IMR-90 (cell line): ENCODE data around the gene CHMP1A. TPM values are rescaled to one million over a fixed set of nuclear protein-coding genes. Genes with fewer than 3 reads are reported as not detected.

Experiments
- ATAC-seq: fragments of 200-7000 bp; cut with Tn5 transposase; 2 replicates; pipeline ENCODE4 v1.9.1; 2020; ENCODE audit warnings: low read depth, mild to moderate bottlenecking, moderate library complexity
- BruUV-seq: library from RNA; stranded (reverse); fragments of 400-500 nt; replicated peaks from 2 replicates; lab custom pipeline; 2021; lab: Mats Ljungman, UMichigan
- CTCF ChIA-PET: fragments of 300-600 bp; formaldehyde crosslinking; extraction: SDS; loops from one replicate; lab custom pipeline; 2021; ENCODE audit warnings: antibody characterized with exemption; lab: Yijun Ruan, JAX
- POLR2A ChIA-PET: fragments of 300-600 bp; sonication (Branson Sonifier 250); formaldehyde crosslinking; loops from one replicate; lab custom pipeline; 2022; ENCODE audit warnings: antibody characterized with exemption; ENCODE audit not compliant: unreplicated experiment; lab: Charles Lee
- DNase-seq: peaks from one replicate; pipeline ENCODE4 v3.0.0; 2013
- H2AFZ ChIP-seq: replicated peaks from 2 replicates; pipeline ENCODE3; 2013; ENCODE audit warnings: low read length, mild to moderate bottlenecking; ENCODE audit not compliant: poor library complexity
- H2AK5ac ChIP-seq: 2 replicates; pipeline ENCODE4 v1.6.1; 2013; ENCODE audit warnings: low read depth, low read length, inconsistent platforms
- H2AK9ac ChIP-seq: replicated peaks from 2 replicates; pipeline ENCODE3; 2013; ENCODE audit warnings: mild to moderate bottlenecking, low read depth, low read length, moderate library complexity; ENCODE audit not compliant: poor library complexity
- H2BK120ac ChIP-seq: 2 replicates; pipeline ENCODE4 v1.6.1; 2013; ENCODE audit warnings: low read depth, low read length, inconsistent platforms
- H2BK15ac ChIP-seq: 3 replicates; pipeline ENCODE4 v1.6.1; 2013; ENCODE audit warnings: low read depth, low read length, inconsistent platforms
- H2BK20ac ChIP-seq: 2 replicates; pipeline ENCODE4 v1.6.1; 2013; ENCODE audit warnings: low read depth, mild to moderate bottlenecking, inconsistent platforms, low read length, moderate library complexity
- H2BK5ac ChIP-seq: 2 replicates; pipeline ENCODE4 v1.6.1; 2013; ENCODE audit warnings: mild to moderate bottlenecking, low read depth, low read length, inconsistent platforms; ENCODE audit not compliant: poor library complexity, severe bottlenecking
- H3K14ac ChIP-seq: replicated peaks from 2 replicates; pipeline ENCODE4 v1.6.1; 2013; ENCODE audit warnings: low read depth, low read length, inconsistent platforms
- H3K18ac ChIP-seq: 2 replicates; pipeline ENCODE4 v1.6.1; 2013; ENCODE audit warnings: low read depth, low read length, control low read depth
- H3K23ac ChIP-seq: 2 replicates; pipeline ENCODE4 v1.6.1; 2013; ENCODE audit warnings: low read depth, low read length, inconsistent platforms
- H3K27ac ChIP-seq: 2 replicates; pipeline ENCODE4 v1.5.1; 2013; ENCODE audit warnings: mild to moderate bottlenecking, control low read depth, low read length; ENCODE audit not compliant: insufficient read depth
- H3K27me3 ChIP-seq: 2 replicates; pipeline ENCODE4 v1.6.1; 2013; ENCODE audit warnings: low read length; ENCODE audit not compliant: control insufficient read depth, insufficient read depth
- H3K36me3 ChIP-seq: 2 replicates; pipeline ENCODE4 v1.6.1; 2013; ENCODE audit warnings: low read length, mixed read lengths; ENCODE audit not compliant: control insufficient read depth, insufficient read depth
- H3K4ac ChIP-seq: 2 replicates; pipeline ENCODE4 v1.6.1; 2013; ENCODE audit warnings: low read depth, low read length, inconsistent platforms
- H3K4me1 ChIP-seq: 2 replicates; pipeline ENCODE4 v1.6.1; 2013; ENCODE audit warnings: low read length, mixed read lengths; ENCODE audit not compliant: control insufficient read depth, insufficient read depth
- H3K4me2 ChIP-seq: 2 replicates; pipeline ENCODE4 v1.6.1; 2013; ENCODE audit warnings: low read depth, mild to moderate bottlenecking, control low read depth, low read length, moderate library complexity
- H3K4me3 ChIP-seq: 2 replicates; pipeline ENCODE4 v1.5.1; 2013; ENCODE audit warnings: low read depth, mild to moderate bottlenecking, control low read depth, low read length, moderate library complexity; ENCODE audit not compliant: insufficient read depth
- H3K56ac ChIP-seq: 2 replicates; pipeline ENCODE4 v1.6.1; 2013; ENCODE audit warnings: low read length, inconsistent platforms; ENCODE audit not compliant: insufficient read depth; ENCODE audit errors: extremely low read depth
- H3K79me1 ChIP-seq, 2 experiments: 2 replicates each; pipeline ENCODE4 v1.6.1; 2013; ENCODE audit warnings: low read length in 2 of 2, inconsistent platforms in 1 of 2, low read depth in 1 of 2
- H3K9ac ChIP-seq: 2 replicates; pipeline ENCODE4 v1.6.1; 2013; ENCODE audit warnings: low read depth, low read length, control low read depth
- H3K9me1 ChIP-seq: 2 replicates; pipeline ENCODE4 v1.6.1; 2013; ENCODE audit warnings: low read length, inconsistent platforms; ENCODE audit not compliant: insufficient read depth
- H3K9me3 ChIP-seq: 2 replicates; pipeline ENCODE4 v1.6.1; 2013; ENCODE audit warnings: low read length; ENCODE audit not compliant: control insufficient read depth, insufficient read depth
- H4K20me1 ChIP-seq: 2 replicates; pipeline ENCODE4 v1.6.1; 2013; ENCODE audit warnings: low read length, inconsistent platforms; ENCODE audit not compliant: insufficient read depth
- H4K5ac ChIP-seq: 2 replicates; pipeline ENCODE4 v1.6.1; 2013; ENCODE audit warnings: mild to moderate bottlenecking, low read depth, low read length, control low read depth
- H4K8ac ChIP-seq, 2 experiments: 2 replicates each; pipeline ENCODE4 v1.6.1; 2013; ENCODE audit warnings: low read depth in 2 of 2, low read length in 2 of 2, control low read depth in 1 of 2, inconsistent platforms in 1 of 2
- H4K91ac ChIP-seq: 2 replicates; pipeline ENCODE4 v1.6.1; 2013; ENCODE audit warnings: low read depth, low read length, inconsistent platforms; ENCODE audit not compliant: insufficient read depth
- BHLHE40 ChIP-seq: fragments of 150-350 bp; IDR thresholded peaks from 2 replicates; pipeline ENCODE4 v1.6.1; 2016; ENCODE audit warnings: mild to moderate bottlenecking, low read depth, low read length
- CEBPB ChIP-seq: IDR thresholded peaks from 2 replicates; pipeline ENCODE4 v1.6.1; 2012; ENCODE audit warnings: low read depth, low read length, improper control_type of control experiment
- CHD1 ChIP-seq: IDR thresholded peaks from 2 replicates; pipeline ENCODE4 v1.6.1; 2012; ENCODE audit warnings: low read depth, low read length, improper control_type of control experiment
- CTCF ChIP-seq: conservative IDR thresholded peaks from 2 replicates; pipeline ENCODE4 v1.5.1; 2012; ENCODE audit warnings: mild to moderate bottlenecking, low read depth, low read length, improper control_type of control experiment
- FOS ChIP-seq: fragments of 150-350 bp; IDR thresholded peaks from 2 replicates; pipeline ENCODE4 v1.6.1; 2016; ENCODE audit warnings: low read depth, low read length
- MAFK ChIP-seq: IDR thresholded peaks from 2 replicates; pipeline ENCODE4 v1.6.1; 2012; ENCODE audit warnings: low read depth, low read length, improper control_type of control experiment
- MAZ ChIP-seq: IDR thresholded peaks from 2 replicates; pipeline ENCODE4 v1.6.1; 2012; ENCODE audit warnings: low read depth, mild to moderate bottlenecking, low read length, improper control_type of control experiment, moderate library complexity, borderline replicate concordance
- MXI1 ChIP-seq: IDR thresholded peaks from 2 replicates; pipeline ENCODE4 v1.6.1; 2012; ENCODE audit warnings: low read depth, mild to moderate bottlenecking, low read length, moderate library complexity, borderline replicate concordance
- NFE2L2 ChIP-seq: fragments of 150-350 bp; IDR thresholded peaks from 2 replicates; pipeline ENCODE4 v1.6.1; 2016; ENCODE audit warnings: low read depth, mild to moderate bottlenecking, low read length
- POLR2A ChIP-seq: IDR thresholded peaks from 2 replicates; pipeline ENCODE4 v1.6.1; 2012; ENCODE audit warnings: mild to moderate bottlenecking, low read depth, low read length
- RAD21 ChIP-seq: IDR thresholded peaks from 2 replicates; pipeline ENCODE4 v1.6.1; 2012; ENCODE audit warnings: low read length, improper control_type of control experiment
- RCOR1 ChIP-seq: IDR thresholded peaks from 2 replicates; pipeline ENCODE4 v1.6.1; 2012; ENCODE audit warnings: mild to moderate bottlenecking, low read length, improper control_type of control experiment; ENCODE audit not compliant: insufficient replicate concordance
- RFX5 ChIP-seq: IDR thresholded peaks from 2 replicates; pipeline ENCODE4 v1.8.0; 2012; ENCODE audit warnings: low read depth, mild to moderate bottlenecking, low read length, moderate library complexity
- SMC3 ChIP-seq: fragments of 150-350 bp; IDR thresholded peaks from 2 replicates; pipeline ENCODE4 v1.6.1; 2016; ENCODE audit warnings: low read depth, mild to moderate bottlenecking, antibody characterized with exemption, low read length, moderate library complexity
- whole genome bisulfite sequencing, 2 experiments: methylation state at CpG; one replicate each; pipeline versions ENCODE4 v1.1.5 to v1.1.7; 2013; ENCODE audit warnings: missing lambda C conversion rate in 2 of 2; ENCODE audit not compliant: insufficient read length in 1 of 2; ENCODE audit errors: extremely low coverage in 2 of 2; 5-methylcytosine and 5-hydroxymethylcytosine counted together
- dilution Hi-C: fragments of 300-500 bp; cut with HindIII; formaldehyde crosslinking; loops from one replicate; pipeline ENCODE4 v1.14.3; 2018; ENCODE audit warnings: low sequenced_read_pairs; ENCODE audit not compliant: unreplicated experiment
- in situ Hi-C: fragments of 300-500 bp; cut with MboI; formaldehyde crosslinking; loops from 3 replicates; pipeline ENCODE4 v1.14.3; 2019; ENCODE audit warnings: low sequenced_read_pairs, inconsistent platforms, mixed read lengths
- intact Hi-C: fragments of 100-400 bp; cut with micrococcal nuclease; formaldehyde crosslinking; loops from 2 replicates; pipeline ENCODE4 v1.10.0; 2022
- polyA plus RNA-seq, 3 experiments: library from polyadenylated mRNA; depleted of rRNA; stranded (reverse); fragments of >200 nt; gene quantifications; 2 replicates each; pipeline ENCODE4 v1.2.3, GENCODE V29; 2012; ENCODE audit warnings: low replicate concordance in 1 of 3
- total RNA-seq: library from RNA; depleted of rRNA; stranded (reverse); fragments of >200 nt; gene quantifications from 2 replicates; pipeline ENCODE4 v1.2.3, GENCODE V29; 2012
- TF ChIP-seq, protein P1 (sequence below): fragments of 150-350 bp; IDR thresholded peaks from 2 replicates; pipeline ENCODE4 v1.6.1; 2017; ENCODE audit warnings: mild to moderate bottlenecking, antibody characterized with exemption, low read length, low read depth
- TF ChIP-seq, protein P2 (sequence below): fragments of 150-350 bp; IDR thresholded peaks from 2 replicates; pipeline ENCODE4 v1.6.1; 2016; ENCODE audit warnings: low read depth, mild to moderate bottlenecking, low read length, moderate library complexity, borderline replicate concordance

CHMP1A gene
- total and polyA plus RNA-seq, 2 of the 4 experiments (the other 2 are of a cell fraction) = 97.3 to 99.8 TPM

DNA sequence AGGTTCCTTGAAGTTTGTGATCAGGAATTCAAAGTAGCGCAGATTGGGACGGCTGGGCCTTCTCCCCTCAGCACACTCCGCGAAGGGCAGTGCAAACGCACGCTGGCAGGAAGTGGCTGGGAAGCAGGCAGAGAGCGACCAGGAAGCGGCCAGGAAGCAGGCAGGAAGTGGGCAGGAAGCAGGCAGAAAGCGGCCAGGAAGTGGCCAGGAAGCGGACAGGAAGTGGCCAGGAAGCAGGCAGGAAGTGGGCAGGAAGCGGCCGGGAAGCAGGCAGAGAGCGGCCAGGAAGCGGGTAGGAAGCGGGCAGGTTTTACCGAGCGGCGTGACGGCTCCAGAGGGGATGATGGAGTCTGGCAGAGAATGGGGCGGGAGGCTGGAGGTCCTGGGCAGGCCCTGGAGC is 40.9 kb downstream of the CHMP1A start:
- H2AK5ac ChIP-seq = no peak overlapping the region
- H3K9me1 ChIP-seq = no peaks in the 10 kb centered on the region
- peaks cover 10% of the 10 kb centered on the region for H3K27me3 ChIP-seq
- in situ Hi-C loops (no loop called here), intact Hi-C loops (no loop called here), dilution Hi-C loops (no loop called here)
- no peak overlapping the region for H2BK15ac ChIP-seq
- no peaks in the 10 kb centered on the region for H3K79me1 ChIP-seq
- H4K20me1 ChIP-seq = no peaks in the 10 kb centered on the region
- no peak overlapping the region for H2BK5ac ChIP-seq
- H3K27ac ChIP-seq = no peak overlapping the region
- ChIA-PET POLR2A (no interaction called here), CTCF (no interaction called here)
- no peak overlapping the region for H2AFZ ChIP-seq
- WGBS, 2 experiments = 90% methylated on average over 11 of the region's 20 CpGs; no CpG with 5 or more reads in 1 of the 2 experiments
- no peak for DNase-seq
- no peak overlapping the region for H3K4me3 ChIP-seq
- no peak overlapping the region for H3K4me2 ChIP-seq
- H2BK20ac ChIP-seq = no peak overlapping the region
- H3K9ac ChIP-seq = no peak overlapping the region
- TF ChIP-seq, protein P1, sequence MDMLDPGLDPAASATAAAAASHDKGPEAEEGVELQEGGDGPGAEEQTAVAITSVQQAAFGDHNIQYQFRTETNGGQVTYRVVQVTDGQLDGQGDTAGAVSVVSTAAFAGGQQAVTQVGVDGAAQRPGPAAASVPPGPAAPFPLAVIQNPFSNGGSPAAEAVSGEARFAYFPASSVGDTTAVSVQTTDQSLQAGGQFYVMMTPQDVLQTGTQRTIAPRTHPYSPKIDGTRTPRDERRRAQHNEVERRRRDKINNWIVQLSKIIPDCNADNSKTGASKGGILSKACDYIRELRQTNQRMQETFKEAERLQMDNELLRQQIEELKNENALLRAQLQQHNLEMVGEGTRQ = no peak
- TF ChIP-seq NFE2L2 (no peak), RAD21 (no peak), SMC3 (no peak), MXI1 (no peak), BHLHE40 (no peak), MAFK (no peak), CHD1 (no peak), MAZ (no peak), CTCF (no peak), RFX5 (no peak), RCOR1 (no peak), CEBPB (no peak), FOS (no peak), POLR2A (no peak)
- TF ChIP-seq, protein P2, sequence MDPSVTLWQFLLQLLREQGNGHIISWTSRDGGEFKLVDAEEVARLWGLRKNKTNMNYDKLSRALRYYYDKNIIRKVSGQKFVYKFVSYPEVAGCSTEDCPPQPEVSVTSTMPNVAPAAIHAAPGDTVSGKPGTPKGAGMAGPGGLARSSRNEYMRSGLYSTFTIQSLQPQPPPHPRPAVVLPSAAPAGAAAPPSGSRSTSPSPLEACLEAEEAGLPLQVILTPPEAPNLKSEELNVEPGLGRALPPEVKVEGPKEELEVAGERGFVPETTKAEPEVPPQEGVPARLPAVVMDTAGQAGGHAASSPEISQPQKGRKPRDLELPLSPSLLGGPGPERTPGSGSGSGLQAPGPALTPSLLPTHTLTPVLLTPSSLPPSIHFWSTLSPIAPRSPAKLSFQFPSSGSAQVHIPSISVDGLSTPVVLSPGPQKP = no peak
- H3K36me3 ChIP-seq = no peaks in the 10 kb centered on the region
- BruUV-seq = no TSS peak
- H3K9me3 ChIP-seq = no peaks in the 10 kb centered on the region
- H4K91ac ChIP-seq = no peak overlapping the region
- H2BK120ac ChIP-seq = no peak overlapping the region
- H3K4ac ChIP-seq = no peak overlapping the region
- no peak overlapping the region for H4K5ac ChIP-seq
- peaks cover 2% of the 10 kb centered on the region; the same call in 1 of the 2 replicates for H3K4me1 ChIP-seq
- no peak for ATAC-seq
- no peak overlapping the region for H3K14ac ChIP-seq
- H4K8ac ChIP-seq = no peak overlapping the region
- peak overlapping the region; percentile 7 for H2AK9ac ChIP-seq
- H3K23ac ChIP-seq = no peak overlapping the region
- H3K56ac ChIP-seq = no peak overlapping the region
- H3K18ac ChIP-seq = no peak overlapping the region
